ENCODE results near the gene NOXA1.

GRCh38 chr9:137421838-137422603, 1.2 kb upstream of the NOXA1 start:
- no peak for TF ChIP-seq CTCF (IDR thresholded peaks at IDR 0.05)
- TF ChIP-seq POLR2A (IDR thresholded peaks at IDR 0.05) = no peak

Measured in testis (tissue), 2 donors.